GM19193 (cell line): ENCODE results near the gene NF1.

ENCODE experiments used
- POLR2A ChIP-seq: IDR thresholded peaks from 4 replicates; pipeline ENCODE4 v1.6.1; 2011; ENCODE audit not compliant: insufficient read depth, insufficient read length; ENCODE audit errors: extremely low read depth

NF1 gene

DNA sequence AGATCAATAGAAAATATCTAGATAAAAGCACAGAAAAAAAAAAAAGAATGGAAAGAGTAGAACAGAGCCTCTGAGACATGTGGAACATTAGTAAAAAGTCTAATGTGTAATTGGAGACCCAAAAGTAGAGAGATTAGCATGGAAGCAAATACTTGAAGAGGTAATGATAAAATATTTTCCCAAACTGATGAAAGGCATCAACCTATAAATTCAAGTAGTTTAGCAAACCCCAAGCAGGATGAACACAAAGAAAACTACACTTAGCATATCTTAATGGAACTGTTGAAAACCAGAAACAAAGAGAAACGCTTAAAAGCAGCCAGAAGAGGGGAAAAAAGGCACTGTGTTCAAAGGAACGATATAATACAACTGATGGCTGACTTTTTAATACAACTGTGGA, 16.4 kb downstream of the NF1 start:
- TF ChIP-seq POLR2A, result no peak

DNA sequence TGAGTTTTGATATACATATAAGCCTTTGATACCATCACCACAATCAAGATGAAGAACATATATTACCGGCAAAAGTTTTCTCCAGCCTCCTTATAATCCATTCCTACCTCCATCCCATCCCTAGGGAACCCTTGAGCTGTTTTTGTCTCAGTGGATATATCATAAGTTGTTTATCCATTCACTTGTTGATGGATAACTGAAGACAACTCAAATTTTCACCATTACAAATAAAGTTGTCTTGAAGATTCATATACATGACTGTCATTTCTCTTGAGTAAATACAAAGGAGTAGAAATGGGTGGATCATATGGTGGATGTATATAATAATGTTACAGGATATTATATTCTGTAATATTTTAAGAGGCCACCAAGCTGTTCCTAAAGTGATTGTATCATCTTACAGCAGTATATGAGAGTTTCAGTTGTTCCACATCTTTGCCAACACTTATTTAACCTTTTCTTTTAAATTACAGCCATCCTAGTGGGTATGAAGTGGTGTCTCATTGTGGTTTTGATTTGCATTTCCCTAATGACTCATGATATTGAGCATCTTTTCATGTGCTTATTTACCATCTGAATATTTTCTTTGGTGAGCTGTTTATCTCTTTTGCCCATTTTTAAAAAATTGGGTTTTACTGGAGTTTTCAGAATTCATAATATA, 17.4 kb downstream of the NF1 start:
- TF ChIP-seq POLR2A, result no peak

DNA sequence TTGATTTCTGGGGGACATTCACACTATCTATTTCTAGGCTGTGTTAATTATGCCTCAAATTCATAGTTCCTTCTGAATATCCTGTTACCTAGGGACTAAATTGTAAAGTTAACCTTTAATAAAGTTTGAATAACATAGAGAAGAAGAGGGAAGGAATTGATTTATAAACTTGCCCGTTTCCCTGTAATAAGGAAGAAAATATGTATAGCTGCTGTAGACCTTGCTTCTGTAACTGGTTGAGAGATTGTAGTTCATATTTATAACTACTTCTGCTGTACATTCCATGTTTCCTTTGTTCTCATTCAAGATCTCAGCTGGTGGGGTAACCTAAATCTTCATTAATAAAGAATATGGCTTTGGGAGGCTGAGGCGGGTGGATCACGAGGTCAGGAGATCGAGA, 19.2 kb downstream of the NF1 start:
- TF ChIP-seq POLR2A, result no peak

DNA sequence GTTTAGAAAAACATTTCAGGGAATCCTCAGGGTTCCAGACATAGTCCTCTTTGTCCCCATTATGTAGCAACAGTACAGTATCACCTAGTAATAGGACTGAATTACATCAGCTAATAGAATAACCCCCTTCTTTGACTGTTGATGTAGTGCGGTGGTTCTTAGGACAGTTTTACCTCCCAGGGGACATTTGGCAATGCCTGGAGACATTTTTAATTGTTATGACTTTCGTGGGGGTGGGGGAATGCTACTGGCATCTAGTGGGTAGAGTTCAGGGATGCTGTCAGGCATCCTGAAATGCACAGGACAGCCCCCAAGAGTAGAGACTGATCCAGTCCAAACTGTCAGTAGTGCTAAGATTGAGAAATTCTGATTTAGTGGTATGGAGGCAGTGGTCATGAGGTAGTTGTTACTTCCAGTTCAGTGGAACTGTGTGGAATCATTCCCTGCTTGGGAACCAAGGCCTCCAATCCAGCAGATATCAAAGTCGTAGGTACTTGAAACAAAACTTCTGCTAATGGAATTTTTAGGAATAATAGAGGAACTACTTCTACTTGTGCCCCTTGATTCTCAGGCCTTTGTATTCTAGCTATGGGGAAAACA, 20.3 kb downstream of the NF1 start:
- TF ChIP-seq POLR2A, result no peak

DNA sequence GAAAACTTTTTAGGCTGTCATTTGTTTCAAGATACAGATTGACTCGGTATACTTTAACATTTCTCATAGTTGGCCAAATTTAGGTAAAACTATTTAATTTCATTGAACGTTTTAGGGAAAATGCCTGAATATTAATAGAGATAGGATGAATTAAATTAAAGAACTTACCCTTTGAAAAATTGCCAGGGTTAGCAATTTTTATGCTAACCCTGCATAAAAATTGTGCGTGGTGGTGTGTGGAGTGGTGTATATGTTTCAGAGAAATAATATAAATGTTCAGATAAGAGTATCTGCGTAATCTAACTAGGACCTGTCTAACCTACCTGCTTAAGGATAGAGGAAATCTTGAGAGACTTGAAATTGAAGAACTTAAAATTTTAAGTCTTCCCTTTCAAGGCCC, 21.4 kb downstream of the NF1 start:
- no peak for TF ChIP-seq POLR2A

DNA sequence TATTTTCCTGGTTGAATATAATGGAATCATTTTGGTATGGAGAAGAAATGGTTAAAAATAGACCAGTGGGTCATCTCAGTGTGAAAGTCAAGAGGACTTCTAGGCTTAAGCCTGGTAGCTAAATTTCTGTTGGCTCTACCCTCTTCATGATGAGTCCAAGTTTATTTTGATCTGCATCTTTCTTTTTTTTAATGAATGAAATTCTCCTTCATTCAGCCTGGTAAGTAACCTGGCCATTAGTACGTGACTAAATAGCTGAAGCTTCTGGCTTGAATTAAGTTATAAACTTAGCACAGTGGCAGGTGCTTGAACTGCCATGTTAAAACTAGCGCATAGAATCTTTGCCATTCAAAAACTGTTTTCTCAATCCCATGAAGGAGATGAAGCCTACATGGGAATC, 28.0 kb downstream of the NF1 start:
- TF ChIP-seq POLR2A, result no peak

DNA sequence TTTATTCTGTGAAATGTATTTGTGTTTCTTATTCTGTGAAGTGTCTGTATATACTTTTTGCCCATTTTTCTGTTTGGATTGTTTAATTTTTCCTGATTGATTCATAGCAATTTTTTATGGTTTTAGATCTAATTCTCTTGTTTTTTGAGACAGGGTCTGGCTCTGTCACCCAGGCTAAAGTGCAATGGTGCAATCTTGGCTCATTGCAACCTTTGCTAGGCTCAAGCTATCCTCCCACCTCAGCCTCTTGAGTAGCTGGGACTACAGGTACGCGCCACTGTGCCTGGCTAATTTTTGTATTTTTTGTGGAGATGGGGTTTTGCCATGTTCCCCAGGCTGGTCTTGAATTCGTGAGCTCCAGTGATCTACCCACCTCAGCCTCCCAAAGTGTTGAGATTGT, 31.5 kb downstream of the NF1 start:
- no peak for TF ChIP-seq POLR2A

DNA sequence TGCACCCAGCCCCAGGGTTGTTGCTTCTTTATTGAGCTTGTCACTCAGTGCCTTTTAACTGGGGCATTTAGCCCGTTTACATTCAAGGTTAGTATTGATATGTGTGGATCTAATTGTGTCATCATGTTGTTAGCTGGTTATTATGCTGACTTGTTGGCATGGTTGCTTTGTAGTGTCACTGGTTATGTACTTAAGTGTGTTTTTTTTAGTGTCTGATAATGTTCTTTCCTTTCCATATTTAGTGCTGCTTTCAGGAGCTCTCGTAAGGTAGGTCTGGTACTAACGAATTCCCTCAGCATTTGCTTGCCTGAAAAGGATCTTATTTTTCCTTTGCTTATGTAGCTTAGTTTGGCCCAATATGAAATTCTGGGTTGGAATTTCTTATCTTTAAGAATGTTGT, 33.5 kb downstream of the NF1 start:
- TF ChIP-seq POLR2A, result no peak

DNA sequence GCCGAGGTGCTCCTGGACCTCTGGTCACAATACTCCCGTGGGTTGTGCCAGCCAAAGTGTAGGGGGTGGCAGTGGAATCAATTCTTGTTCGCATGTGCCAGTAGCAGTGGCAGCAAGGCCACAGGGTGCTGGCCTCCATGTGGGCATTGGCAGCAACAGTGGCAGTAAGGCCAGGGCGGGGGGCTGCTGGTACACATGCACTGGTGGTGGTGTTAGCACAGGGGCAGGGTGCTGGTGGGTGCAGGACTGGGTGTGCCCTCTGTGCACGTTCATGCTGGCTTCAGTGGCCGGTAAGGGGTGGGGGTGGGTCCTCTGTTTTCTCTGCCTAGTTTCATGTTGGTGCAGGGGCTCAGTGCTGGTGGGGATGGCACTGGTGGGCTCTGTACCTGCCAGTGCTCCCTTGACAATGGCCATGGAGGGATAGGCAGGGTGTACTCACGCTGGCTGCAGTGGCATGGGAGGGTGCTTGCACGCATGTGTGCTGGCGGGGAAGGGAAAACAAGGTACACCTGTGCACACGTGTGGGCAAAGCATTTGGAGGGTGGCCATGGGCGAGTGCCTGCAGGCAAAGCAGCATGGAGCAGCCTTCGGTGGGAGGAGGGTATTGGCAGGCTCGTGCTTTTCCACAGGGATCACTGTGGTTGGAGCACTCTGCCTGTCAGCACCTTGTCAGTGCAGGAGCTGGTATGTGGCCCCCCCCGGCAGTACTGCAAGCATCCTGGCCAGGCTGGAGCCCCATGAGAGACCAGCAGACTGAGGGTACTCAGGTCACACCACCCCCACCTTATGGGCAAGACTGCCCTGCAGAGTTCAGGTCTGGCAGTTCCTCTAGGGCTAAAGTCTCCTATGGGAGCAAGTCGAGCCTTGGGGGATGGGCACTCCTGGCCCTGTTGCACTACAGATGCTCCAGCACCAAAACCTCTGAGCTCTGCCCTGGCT, 35.8 kb downstream of the NF1 start:
- TF ChIP-seq POLR2A, result no peak

DNA sequence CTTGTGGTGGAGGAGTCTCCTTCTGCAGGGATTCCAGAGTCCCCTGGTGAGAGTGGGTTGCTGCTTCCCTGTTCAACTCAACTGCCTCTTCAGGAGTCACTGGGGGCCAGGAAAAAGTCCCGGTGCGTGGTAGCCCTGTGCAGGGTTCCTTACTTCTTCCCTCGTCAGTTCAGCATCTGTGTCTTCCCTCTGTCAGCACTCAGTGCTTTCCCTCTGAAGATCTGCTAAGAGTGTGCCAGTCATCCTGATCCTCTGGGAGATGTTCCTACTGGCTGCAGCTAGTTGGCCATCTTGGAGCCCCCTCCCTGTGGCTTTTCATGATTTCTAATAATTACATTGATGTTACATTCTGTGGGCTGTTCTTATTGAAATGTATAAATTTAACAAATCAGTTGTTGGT, 36.5 kb downstream of the NF1 start:
- no peak for TF ChIP-seq POLR2A

DNA sequence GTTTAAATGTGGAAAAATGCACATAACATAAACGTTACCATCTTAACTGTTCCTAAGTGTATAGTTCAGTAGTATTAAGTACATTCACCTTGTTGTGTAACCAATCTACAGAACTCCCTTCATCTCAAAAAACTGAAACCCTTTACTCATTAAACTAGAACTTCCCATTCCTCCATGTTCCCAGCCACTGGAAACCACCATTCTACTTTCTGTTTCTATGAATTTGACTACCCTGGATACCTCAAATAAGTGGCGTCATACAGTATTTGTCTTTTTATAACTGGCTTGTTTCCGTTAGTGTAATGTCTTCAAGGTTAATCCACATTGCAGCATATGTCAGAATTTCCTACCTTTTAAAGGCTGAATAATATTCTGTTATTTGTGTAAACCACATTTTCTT, 38.2 kb downstream of the NF1 start:
- TF ChIP-seq POLR2A, result no peak

DNA sequence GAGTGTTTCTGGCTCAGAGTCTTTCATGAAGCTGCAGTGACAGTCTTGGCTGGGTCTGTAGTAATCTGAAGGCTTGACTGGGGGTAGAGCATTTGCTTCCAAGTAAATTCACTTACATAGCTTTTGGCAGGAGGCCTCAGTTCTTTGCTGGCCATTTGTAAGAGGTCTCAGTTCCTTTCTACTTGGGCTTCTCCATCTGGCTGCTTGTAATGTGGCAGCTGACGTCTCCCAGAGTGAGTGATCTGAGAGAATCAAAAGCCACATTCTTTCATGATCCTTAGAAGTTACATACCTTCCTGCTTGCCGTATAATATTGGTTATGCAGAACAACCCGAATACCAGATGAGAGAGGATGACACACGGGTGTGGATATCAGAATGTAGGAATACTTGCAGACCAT, 39.8 kb downstream of the NF1 start:
- no peak for TF ChIP-seq POLR2A

DNA sequence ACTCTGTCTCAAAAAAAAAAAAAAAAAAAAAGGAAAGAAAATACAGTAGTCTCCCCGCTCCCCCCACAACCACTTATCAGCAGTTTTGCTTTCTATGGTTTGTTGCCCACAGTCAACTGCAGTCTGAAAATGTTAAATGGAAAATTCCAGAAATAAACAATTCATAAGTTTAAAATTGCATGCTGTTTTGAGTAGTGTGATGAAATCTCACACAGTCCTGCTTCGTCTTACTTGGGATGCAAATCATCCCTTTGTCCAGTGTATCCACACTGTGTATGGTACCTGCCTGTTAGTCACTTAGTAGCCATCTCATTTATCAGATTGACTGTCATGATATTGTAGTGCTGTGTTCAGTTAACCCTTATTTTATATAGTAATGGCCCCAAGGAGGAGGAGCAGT, 41.5 kb downstream of the NF1 start:
- no peak for TF ChIP-seq POLR2A

DNA sequence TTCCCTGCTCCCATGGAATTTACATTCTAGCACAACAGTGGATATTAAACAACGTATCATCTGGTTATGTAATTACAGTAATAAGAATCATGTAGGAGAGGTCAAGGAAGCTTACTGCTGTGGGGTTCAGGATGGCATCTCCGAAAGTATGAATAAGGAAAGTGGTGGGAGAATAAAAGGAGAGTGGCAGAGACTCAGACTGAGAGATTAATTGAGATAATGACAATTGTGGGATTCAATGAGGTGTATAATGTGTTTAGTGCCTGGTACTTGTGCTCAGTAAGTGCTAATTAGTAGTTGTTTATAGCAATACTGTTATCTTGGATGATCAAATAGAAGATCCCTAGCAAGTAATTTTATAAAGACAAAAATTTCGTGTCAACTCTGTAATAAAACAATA, 45.3 kb downstream of the NF1 start:
- no peak for TF ChIP-seq POLR2A

DNA sequence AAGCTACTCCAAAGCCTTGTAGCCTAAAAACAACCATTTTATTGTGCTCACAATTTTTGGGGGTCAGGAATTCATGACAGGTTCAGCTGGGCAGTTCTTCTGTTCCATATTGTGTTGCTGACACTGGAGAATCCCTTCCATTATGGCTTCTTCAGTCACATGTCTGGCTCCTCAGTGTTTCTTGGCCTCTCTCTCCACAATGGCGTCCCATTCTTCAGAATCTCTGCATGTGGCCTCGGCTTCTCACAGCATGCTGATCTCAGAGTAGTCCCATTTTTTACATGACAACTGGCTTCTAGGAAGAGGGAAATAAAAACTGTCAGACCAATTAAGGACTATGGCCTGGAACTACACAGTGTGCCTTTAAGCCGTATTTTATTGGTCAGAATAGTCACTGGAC, 49.7 kb downstream of the NF1 start:
- no peak for TF ChIP-seq POLR2A

DNA sequence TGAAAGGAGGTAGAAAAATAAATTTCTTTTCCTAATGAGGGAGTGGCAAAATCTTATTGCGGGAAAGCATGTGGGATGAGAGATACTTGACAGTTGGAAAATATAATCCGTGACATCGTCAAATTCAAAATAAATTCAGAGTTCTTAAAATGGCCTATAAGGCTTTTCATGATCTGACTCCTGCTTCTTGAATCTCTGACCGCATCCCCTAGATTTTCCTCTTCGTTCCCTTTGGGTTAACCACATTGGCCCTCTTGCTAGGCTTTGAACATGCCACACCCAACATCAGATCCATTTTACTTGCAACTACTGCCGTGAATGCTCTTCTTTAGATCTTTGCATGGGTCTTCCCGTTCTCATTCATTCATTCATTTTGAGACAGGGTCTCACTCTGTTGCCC, 50.1 kb downstream of the NF1 start:
- TF ChIP-seq POLR2A, result no peak
